Parathyroid adenoma (tissue), 2 donors: ENCODE measurements around the gene SLC4A7.

Source experiments
- H2AFZ ChIP-seq: fragments of 300-600 bp; sonication (generic); one replicate; pipeline ENCODE4 v1.7.0; 2017; ENCODE audit warnings: antibody characterized with exemption, mild to moderate bottlenecking
- H3K27ac ChIP-seq: fragments of 300-600 bp; sonication (generic); one replicate; pipeline ENCODE4 v1.7.0; 2017
- H3K27me3 ChIP-seq: fragments of 300-600 bp; sonication (generic); one replicate; pipeline ENCODE4 v1.7.0; 2017; ENCODE audit warnings: low read length; ENCODE audit not compliant: control insufficient read depth, insufficient read depth
- H3K36me3 ChIP-seq: fragments of 300-600 bp; sonication (generic); one replicate; pipeline ENCODE4 v1.7.0; 2017; ENCODE audit warnings: low read length; ENCODE audit not compliant: control insufficient read depth, insufficient read depth
- H3K4me1 ChIP-seq: fragments of 300-600 bp; sonication (generic); one replicate; pipeline ENCODE4 v1.7.0; 2017; ENCODE audit warnings: control low read depth
- H3K4me2 ChIP-seq: fragments of 300-600 bp; sonication (generic); one replicate; pipeline ENCODE4 v1.7.0; 2017; ENCODE audit warnings: low read length
- H3K4me3 ChIP-seq: fragments of 300-600 bp; sonication (generic); one replicate; pipeline ENCODE4 v1.7.0; 2017; ENCODE audit warnings: low read depth, low read length
- H3K79me2 ChIP-seq: fragments of 300-600 bp; sonication (generic); one replicate; pipeline ENCODE4 v1.7.0; 2017; ENCODE audit warnings: control low read depth
- H3K9ac ChIP-seq: fragments of 300-600 bp; sonication (generic); one replicate; pipeline ENCODE4 v1.7.0; 2017; ENCODE audit warnings: mild to moderate bottlenecking
- H3K9me3 ChIP-seq: fragments of 300-600 bp; sonication (generic); one replicate; pipeline ENCODE4 v1.7.0; 2017; ENCODE audit warnings: low read length; ENCODE audit not compliant: control insufficient read depth
- CTCF ChIP-seq: fragments of 300-600 bp; sonication (generic); IDR thresholded peaks from one replicate; pipeline ENCODE4 v1.7.0; 2017; ENCODE audit warnings: antibody characterized with exemption, mild to moderate bottlenecking
- donor health status: primary hyperparathyroidism.

The SLC4A7 gene

GRCh38 chr3:27509376-27509775 is 25.2 kb upstream of the SLC4A7 start:
- H3K9me3 ChIP-seq: no peaks in the 10 kb centered on the region
- no peaks in the 10 kb centered on the region for H3K4me1 ChIP-seq
- H3K27me3 ChIP-seq: no peaks in the 10 kb centered on the region
- H3K4me3 ChIP-seq: no peak overlapping the region
- H3K79me2 ChIP-seq: no peaks in the 10 kb centered on the region
- H3K9ac ChIP-seq: no peak overlapping the region
- H2AFZ ChIP-seq: no peak overlapping the region
- no peak for TF ChIP-seq CTCF
- H3K27ac ChIP-seq: no peak overlapping the region
- no peak overlapping the region for H3K4me2 ChIP-seq
- no peaks in the 10 kb centered on the region for H3K36me3 ChIP-seq

DNA sequence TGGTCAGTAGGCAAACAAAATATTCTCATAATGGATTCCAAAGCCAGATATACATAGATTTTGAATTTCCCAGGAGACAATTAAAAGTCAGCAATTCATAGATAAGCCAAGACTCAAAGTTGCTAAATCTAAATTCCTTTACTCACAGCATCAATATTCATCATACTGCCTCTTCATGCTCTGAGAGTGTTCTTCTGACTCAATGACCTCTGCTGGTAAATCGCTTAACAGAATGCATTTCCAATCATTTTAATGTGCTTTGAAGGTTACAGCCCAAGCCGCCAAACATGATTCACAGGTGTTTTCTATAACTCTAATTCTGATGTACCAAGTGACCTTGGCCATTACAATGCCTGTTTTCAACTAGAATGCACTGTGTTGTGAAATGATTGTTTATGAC is 24.2 kb upstream of the SLC4A7 start:
- Histone ChIP-seq H3K9me3 (no peaks in the 10 kb centered on the region), H3K27me3 (no peaks in the 10 kb centered on the region), H3K36me3 (no peaks in the 10 kb centered on the region), H3K27ac (no peak overlapping the region), H3K4me1 (no peaks in the 10 kb centered on the region), H3K9ac (no peak overlapping the region), H2AFZ (no peak overlapping the region), H3K79me2 (no peaks in the 10 kb centered on the region), H3K4me3 (no peak overlapping the region), H3K4me2 (no peak overlapping the region)
- no peak for TF ChIP-seq CTCF

DNA sequence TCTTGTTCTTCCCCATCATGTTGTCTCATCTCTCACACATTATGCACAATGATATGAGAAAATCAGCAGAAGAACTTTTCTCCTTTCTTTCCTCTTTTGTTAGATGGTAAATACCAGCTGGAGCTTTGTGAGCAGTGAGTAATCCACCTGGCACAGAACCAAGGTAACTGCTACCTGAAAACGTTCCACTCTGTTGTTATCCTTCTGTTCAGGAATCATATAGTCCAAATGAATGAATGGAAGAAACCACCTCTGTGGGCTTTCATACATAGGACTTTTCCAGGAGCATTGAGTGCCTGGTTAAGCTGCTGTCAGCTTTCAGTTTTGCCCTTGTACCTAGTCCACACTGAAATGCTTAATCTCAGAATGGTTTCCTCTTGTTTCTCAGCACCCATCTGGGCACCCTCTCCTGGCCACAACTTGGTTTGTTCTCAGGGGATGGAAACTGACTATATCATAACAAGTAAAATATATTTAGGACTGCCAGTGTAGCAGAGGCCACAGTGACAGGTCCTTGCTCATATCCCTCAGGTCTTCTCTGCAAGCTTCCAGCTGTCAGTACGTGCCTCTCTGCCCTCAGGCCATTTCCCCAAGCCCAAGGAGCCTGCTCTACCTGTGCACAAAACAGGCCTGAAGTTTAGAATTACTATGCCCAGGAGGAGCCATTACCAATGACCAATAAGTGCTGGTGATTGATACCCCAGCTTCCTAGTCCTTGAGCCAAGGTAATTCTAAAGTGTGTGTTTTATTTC is 23.5 kb upstream of the SLC4A7 start:
- no peaks in the 10 kb centered on the region for H3K36me3 ChIP-seq
- no peaks in the 10 kb centered on the region for H3K9me3 ChIP-seq
- H3K4me1 ChIP-seq: no peaks in the 10 kb centered on the region
- no peak overlapping the region for H3K27ac ChIP-seq
- no peak overlapping the region for H3K4me2 ChIP-seq
- TF ChIP-seq CTCF: no peak
- no peaks in the 10 kb centered on the region for H3K79me2 ChIP-seq
- H3K9ac ChIP-seq: no peak overlapping the region
- H3K4me3 ChIP-seq: no peak overlapping the region
- H2AFZ ChIP-seq: no peak overlapping the region
- H3K27me3 ChIP-seq: no peaks in the 10 kb centered on the region

DNA sequence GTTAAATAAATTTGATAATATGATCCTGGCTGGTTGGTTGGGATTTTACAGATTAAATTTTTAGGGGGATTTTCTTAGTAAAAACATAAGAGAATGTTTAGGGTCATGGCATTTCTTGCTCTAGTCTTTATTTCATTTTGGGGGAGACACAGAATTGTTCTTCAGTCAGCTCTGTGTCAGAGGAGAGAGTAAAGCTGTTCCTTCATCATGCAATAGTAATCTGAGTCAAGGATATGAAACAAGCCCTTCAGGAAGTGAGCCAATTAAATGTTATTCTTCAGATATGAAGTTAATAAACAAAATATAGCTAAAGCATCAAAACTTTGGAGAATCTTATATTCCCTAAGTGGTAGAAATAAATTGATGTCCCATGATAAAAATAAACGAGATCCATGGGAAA is 22.9 kb upstream of the SLC4A7 start:
- no peaks in the 10 kb centered on the region for H3K4me1 ChIP-seq
- H3K4me3 ChIP-seq: no peak overlapping the region
- no peaks in the 10 kb centered on the region for H3K27me3 ChIP-seq
- no peak overlapping the region for H3K27ac ChIP-seq
- H3K4me2 ChIP-seq: no peak overlapping the region
- TF ChIP-seq CTCF: no peak
- H3K9ac ChIP-seq: no peak overlapping the region
- H2AFZ ChIP-seq: no peak overlapping the region
- no peaks in the 10 kb centered on the region for H3K79me2 ChIP-seq
- H3K9me3 ChIP-seq: no peaks in the 10 kb centered on the region
- H3K36me3 ChIP-seq: no peaks in the 10 kb centered on the region

DNA sequence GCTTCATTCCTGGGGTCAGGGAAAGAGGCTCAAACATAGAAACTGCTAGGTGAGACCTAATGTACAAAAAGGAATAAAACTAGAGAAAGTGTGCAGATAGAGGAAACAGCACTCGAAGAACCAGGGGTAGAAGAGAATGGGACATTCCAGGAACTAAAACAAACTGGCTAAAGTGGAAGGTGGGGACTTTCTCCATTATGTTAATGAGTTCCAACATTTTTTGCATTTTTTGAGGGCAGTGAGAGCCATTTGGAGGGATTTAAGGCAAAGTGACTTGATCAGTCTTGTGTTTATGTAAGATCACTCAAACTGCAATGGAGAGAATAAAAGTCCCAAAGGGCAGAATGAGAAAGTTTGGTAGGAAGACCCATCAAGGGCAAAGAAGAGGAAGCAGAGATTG is 20.6 kb upstream of the SLC4A7 start:
- no peaks in the 10 kb centered on the region for H3K79me2 ChIP-seq
- H3K27me3 ChIP-seq: no peaks in the 10 kb centered on the region
- H3K9ac ChIP-seq: no peak overlapping the region
- no peaks in the 10 kb centered on the region for H3K9me3 ChIP-seq
- no peak for TF ChIP-seq CTCF
- no peaks in the 10 kb centered on the region for H3K36me3 ChIP-seq
- no peak overlapping the region for H3K4me2 ChIP-seq
- H3K4me1 ChIP-seq: no peaks in the 10 kb centered on the region
- no peak overlapping the region for H3K4me3 ChIP-seq
- H3K27ac ChIP-seq: no peak overlapping the region
- no peak overlapping the region for H2AFZ ChIP-seq
